HepG2 (cell line): ENCODE measurements around the gene GALNT11. TPM values are rescaled to one million over a fixed set of nuclear protein-coding genes. Genes with fewer than 3 reads are reported as not detected.

Experiments
- ATAC-seq: fragments of 200-7000 bp; cut with Tn5 transposase; 3 replicates; pipeline ENCODE4 v1.9.1; 2020; ENCODE audit warnings: mild to moderate bottlenecking, moderate library complexity
- BruUV-seq: library from RNA; stranded (reverse); fragments of 400-500 nt; replicated peaks from 2 replicates; lab custom pipeline; 2021; lab: Mats Ljungman, UMichigan
- CTCF ChIA-PET: fragments of 300-600 bp; formaldehyde crosslinking; extraction: SDS; loops from one replicate; lab custom pipeline; 2021; ENCODE audit warnings: low total read pairs, inconsistent platforms, low intra/inter-chr PET ratio; lab: Yijun Ruan, JAX
- POLR2A ChIA-PET: fragments of 350-600 bp; sonication (Branson Sonifier 250); formaldehyde crosslinking; loops from one replicate; lab custom pipeline; 2020; ENCODE audit warnings: antibody characterized with exemption, inconsistent platforms; lab: Yijun Ruan, JAX
- DNase-seq: peaks from one replicate; pipeline ENCODE4 v3.0.0-alpha.2; 2015; ENCODE audit warnings: low spot score
- FAIRE-seq: peaks from 3 replicates; lab custom pipeline; 2011; peaks lifted over from hg19 to GRCh38; lab: Jason Lieb, UNC
- H2AFZ ChIP-seq: one replicate; pipeline ENCODE4 v1.6.1; 2011; ENCODE audit warnings: low read length, inconsistent platforms
- H3K27ac ChIP-seq: fragments of 300-600 bp; 3 replicates; pipeline ENCODE4 v1.8.0; 2011; ENCODE audit warnings: mixed run types, mild to moderate bottlenecking, mixed read lengths, low read length, inconsistent platforms; ENCODE audit not compliant: insufficient read depth; ENCODE audit errors: extremely low read length
- H3K27me3 ChIP-seq, 2 experiments: fragments of 200-600 bp in 1 of 2; 2 replicates in 1 of 2; 3 replicates in 1 of 2; pipeline versions ENCODE4 v1.6.0 to v1.8.0; 2011; ENCODE audit warnings: low read length in 2 of 2, mild to moderate bottlenecking in 2 of 2, moderate library complexity in 2 of 2, inconsistent platforms in 1 of 2; ENCODE audit not compliant: insufficient read depth in 2 of 2, control insufficient read depth in 1 of 2
- H3K36me3 ChIP-seq, 2 experiments: fragments of 200-600 bp in 1 of 2; replicated peaks in 1 of 2; 2 replicates in 1 of 2; 3 replicates in 1 of 2; pipeline versions ENCODE4 v1.5.1 to v1.8.0; 2011; ENCODE audit warnings: low read length in 2 of 2, inconsistent platforms in 1 of 2; ENCODE audit not compliant: insufficient read depth in 2 of 2, control insufficient read depth in 1 of 2
- H3K4me1 ChIP-seq: 2 replicates; pipeline ENCODE4 v1.5.1; 2012; ENCODE audit warnings: low read length, inconsistent platforms; ENCODE audit not compliant: insufficient read depth
- H3K4me2 ChIP-seq: 2 replicates; pipeline ENCODE4 v1.6.0; 2011; ENCODE audit warnings: low read depth, low read length, inconsistent platforms
- H3K4me3 ChIP-seq, 3 experiments: fragments of 200-600 bp in 1 of 3; sonication (generic), shearing (Covaris generic) in 1 of 3; replicated peaks in 1 of 3; 2 replicates each; pipeline ENCODE4 v1.5.1; 2011 to 2016; ENCODE audit warnings: low read length in 3 of 3, inconsistent platforms in 2 of 3, low read depth in 2 of 3, mild to moderate bottlenecking in 2 of 3, control low read depth in 1 of 3, mixed read lengths in 1 of 3; ENCODE audit not compliant: insufficient read depth in 1 of 3
- H3K79me2 ChIP-seq: one replicate; pipeline ENCODE4 v1.6.1; 2011; ENCODE audit warnings: low read length, inconsistent platforms; ENCODE audit not compliant: insufficient read depth
- H3K9ac ChIP-seq: 2 replicates; pipeline ENCODE4 v1.6.0; 2011; ENCODE audit warnings: mild to moderate bottlenecking, low read depth, low read length, inconsistent platforms; ENCODE audit not compliant: insufficient read depth
- H3K9me3 ChIP-seq: 2 replicates; pipeline ENCODE4 v1.5.1; 2012; ENCODE audit warnings: mild to moderate bottlenecking, low read length
- H4K20me1 ChIP-seq: 2 replicates; pipeline ENCODE4 v1.6.0; 2011; ENCODE audit warnings: inconsistent platforms, mild to moderate bottlenecking, low read length, moderate library complexity; ENCODE audit not compliant: insufficient read depth
- DMTF1 ChIP-seq: sonication (generic); formaldehyde crosslinking; IDR thresholded peaks from 2 replicates; pipeline ENCODE4 v1.4.0; 2020; ENCODE audit warnings: mild to moderate bottlenecking, missing genetic modification reagents
- ETV6 ChIP-seq: sonication (generic); formaldehyde crosslinking; conservative IDR thresholded peaks from 2 replicates; pipeline ENCODE4 v1.4.0; 2020; ENCODE audit warnings: missing genetic modification reagents
- HOXA7 ChIP-seq: sonication (generic); formaldehyde crosslinking; IDR thresholded peaks from 2 replicates; pipeline ENCODE4 v1.8.1; 2022; ENCODE audit warnings: mild to moderate bottlenecking, missing genetic modification reagents, moderate library complexity
- NR0B2 ChIP-seq: sonication (generic); formaldehyde crosslinking; IDR thresholded peaks from 2 replicates; pipeline ENCODE4 v1.4.0; 2020; ENCODE audit warnings: mild to moderate bottlenecking, missing genetic modification reagents
- NRL ChIP-seq: sonication (generic); formaldehyde crosslinking; IDR thresholded peaks from 2 replicates; pipeline ENCODE4 v1.5.0; 2020; ENCODE audit warnings: missing genetic modification reagents, mild to moderate bottlenecking, moderate library complexity, borderline replicate concordance
- SOX5 ChIP-seq: IDR thresholded peaks from 2 replicates; pipeline ENCODE4 v1.6.1; 2016; ENCODE audit warnings: borderline replicate concordance
- TBX3 ChIP-seq: fragments of 450-650 bp; IDR thresholded peaks from 2 replicates; pipeline ENCODE4 v1.6.1; 2017; ENCODE audit warnings: antibody characterized with exemption, mild to moderate bottlenecking, inconsistent platforms, borderline replicate concordance
- THAP8 ChIP-seq: sonication (generic); formaldehyde crosslinking; IDR thresholded peaks from 2 replicates; pipeline ENCODE4 v1.5.1; 2020; ENCODE audit warnings: missing genetic modification reagents, mild to moderate bottlenecking, borderline replicate concordance
- ZFP36L2 ChIP-seq: sonication (generic); formaldehyde crosslinking; IDR thresholded peaks from 2 replicates; pipeline ENCODE4 v1.4.0; 2020; ENCODE audit warnings: missing genetic modification reagents
- ZNF776 ChIP-seq: sonication (generic); formaldehyde crosslinking; IDR thresholded peaks from 2 replicates; pipeline ENCODE4 v1.4.0; 2020; ENCODE audit warnings: mild to moderate bottlenecking, missing genetic modification reagents
- WGBS: methylation state at CpG from one replicate; pipeline ENCODE4 v1.1.6; 2017; ENCODE audit warnings: low lambda C conversion rate; 5-methylcytosine and 5-hydroxymethylcytosine counted together
- in situ Hi-C: cut with HindIII; loops from 2 replicates; pipeline ENCODE4 v1.10.0; 2017; ENCODE audit warnings: low pct_unique_long_range_greater_than_20kb; ENCODE audit not compliant: extremely low pct_ligation_motif_present
- intact Hi-C: fragments of 100-400 bp; cut with micrococcal nuclease; formaldehyde crosslinking; loops from one replicate; pipeline ENCODE4 v1.10.0; 2022; ENCODE audit not compliant: unreplicated experiment
- polyA plus RNA-seq, 8 experiments: library from polyadenylated mRNA; depleted of rRNA in 3 of 8; stranded (reverse) in 7 of 8; unstranded in 1 of 8; fragments of >200 nt; fragmentation: Illumina TruSeq in 4 of 8; extraction: Trizol in 4 of 8; gene quantifications; 2 replicates each; pipeline versions ENCODE4 v1.2.1 to v1.2.3, GENCODE V29; 2011 to 2016; ENCODE audit warnings: low read depth in 4 of 8, missing spikeins in 1 of 8, mixed read lengths in 1 of 8; ENCODE audit not compliant: insufficient read depth in 1 of 8
- total RNA-seq, 5 experiments: library from RNA; depleted of rRNA; stranded (reverse); fragments of >200 nt; fragmentation: Illumina TruSeq; extraction: Trizol; gene quantifications; 2 replicates each; pipeline ENCODE4 v1.2.3, GENCODE V29; 2016; ENCODE audit warnings: low read depth in 1 of 5

The GALNT11 gene
- total and polyA plus RNA-seq, 2 of the 13 experiments (the other 11 are each of a cell fraction or from before 2014, with no cell fraction given): 9.3 to 16.3 TPM

GRCh38 chr7:152090747-152091146 lies 65.3 kb downstream of the GALNT11 start:
- BruUV-seq: no TSS peak
- no peak overlapping the region for H3K4me3 ChIP-seq
- ChIA-PET POLR2A (no interaction called here), CTCF (no interaction called here)
- no peak for TF ChIP-seq NRL
- no peak for TF ChIP-seq THAP8 (CRISPR knock-in tag)
- no peak for TF ChIP-seq ETV6 (CRISPR knock-in tag)
- no peak for TF ChIP-seq TBX3
- no peak for TF ChIP-seq ZFP36L2
- TF ChIP-seq DMTF1 (CRISPR knock-in tag): no peak
- TF ChIP-seq SOX5: no peak
- no peak for TF ChIP-seq ZNF776 (CRISPR knock-in tag)
- no peak for TF ChIP-seq NR0B2 (CRISPR knock-in tag)
- no peak for TF ChIP-seq HOXA7 (CRISPR knock-in tag)
- H3K9me3 ChIP-seq: peaks cover 12% of the 10 kb centered on the region
- in situ Hi-C loops (no loop called here), intact Hi-C loops (no loop called here)
- no peak overlapping the region for H3K27ac ChIP-seq
- no peaks in the 10 kb centered on the region for H3K27me3 ChIP-seq
- DNase-seq: no peak
- ATAC-seq: no peak
- no peak overlapping the region for H3K4me2 ChIP-seq
- H3K36me3 ChIP-seq: no peaks in the 10 kb centered on the region
- FAIRE-seq: no peak
- 98% methylated on average over 6 of the region's 6 CpGs for WGBS
- no peaks in the 10 kb centered on the region for H3K4me1 ChIP-seq
- no peaks in the 10 kb centered on the region for H3K79me2 ChIP-seq
- no peak overlapping the region for H3K9ac ChIP-seq
- H2AFZ ChIP-seq: no peak overlapping the region
- no peaks in the 10 kb centered on the region for H4K20me1 ChIP-seq
